ENCODE measurements around the gene CFAP97. TPM values are rescaled to one million over a fixed set of nuclear protein-coding genes. Genes with fewer than 3 reads are reported as not detected.
A peak's percentile ranks its signal among the peaks of the same experiment; 100 is the strongest.
"Not testable (repeated sequence)": the region's sequence is repeated elsewhere in the genome, so short reads cannot be mapped to it uniquely, and the experiment has no call there.

CFAP97 gene
- total and polyA plus RNA-seq, 2 donors (not counting 1 experiment from before 2014, with no cell fraction given), result 11.3 to 32.0 TPM

- Histone ChIP-seq H2AFZ (ENCODE audit: insufficient read depth, low read depth, low read length, poor library complexity, severe bottlenecking) (peak overlapping the region; percentile 2), H3K9ac (ENCODE audit: low read length) (no peak overlapping the region), H3K4me2 (replicated peaks; ENCODE audit: low read depth, low read length, poor library complexity, severe bottlenecking) (peak overlapping the region; percentile 80), H4K20me1 (ENCODE audit: control insufficient read depth, insufficient read depth, low read length, poor library complexity, severe bottlenecking) (no peaks in the 10 kb centered on the region), H3K9me3 (ENCODE audit: control extremely low read depth in 1 of 3, control insufficient read depth in 2 of 3, insufficient read depth in 1 of 3, low read length in 2 of 3) (no peaks in the 10 kb centered on the region), H3K27ac (ENCODE audit: low read length in 2 of 2) (peak overlapping the region; percentile 71 to 90), H3K27me3 (replicated peaks in 1 of 4; ENCODE audit: control extremely low read depth in 1 of 4, control insufficient read depth in 3 of 4, insufficient read depth in 4 of 4, low read length in 3 of 4) (no peaks in the 10 kb centered on the region), H3K36me3 (replicated peaks in 1 of 2; ENCODE audit: control extremely low read depth in 1 of 2, control insufficient read depth in 1 of 2, extremely low read depth in 1 of 2, insufficient read depth in 2 of 2, low read length in 1 of 2) (no peaks in the 10 kb centered on the region), H3K4me3 (ENCODE audit: control extremely low read depth in 1 of 5, extremely low read depth in 1 of 5, insufficient read depth in 1 of 5, low read depth in 2 of 5, low read length in 4 of 5) (no peak overlapping the region), H3K4me1 (ENCODE audit: control insufficient read depth in 2 of 2, insufficient read depth in 2 of 2, low read length in 2 of 2) (peaks cover 31 to 44% of the 10 kb centered on the region in 2 donors), H3K79me2 (ENCODE audit: control insufficient read depth, insufficient read depth, low read length) (peaks cover 51% of the 10 kb centered on the region)
- DNase-seq, result no peak
- POLR2A ChIA-PET, result no interaction called here
- ATAC-seq (ENCODE audit: low read depth), result no peak
- CTCF ChIA-PET, result interaction anchor here (4.7 kb wide), 1 partner anchor 19 kb away, joined by 24 read pairs; no protein-coding TSS in a partner anchor
- Mint-ChIP-seq H3K27me3 (no peaks in the 10 kb centered on the region), H3K9me3 (ENCODE audit: insufficient read depth) (no peaks in the 10 kb centered on the region), H3K4me3 (peak overlapping the region; percentile 97), H3K4me1 (peaks cover 43% of the 10 kb centered on the region), H3K27ac (peak overlapping the region; percentile 82)
- no peak for TF ChIP-seq CTCF (IDR thresholded peaks at IDR 0.05)
- TF ChIP-seq EZH2 (IDR thresholded peaks at IDR 0.05; ENCODE audit: borderline replicate concordance, insufficient read depth, low read depth, low read length, poor library complexity, severe bottlenecking), result no peak
- intact Hi-C loops (cut with micrococcal nuclease), result loop anchor here (2.0 to 5.0 kb wide), 7 partner anchors 19 to 1695 kb away; partner anchors contain the start of genes ACSL1, CCDC110, ING2 and IRF2
- WGBS (ENCODE audit: insufficient coverage), result 53% methylated on average over 8 of the region's 16 CpGs
Observed at GRCh38 chr4:185201977-185202962, 1.5 kb downstream of the CFAP97 start.

- H3K9me3 ChIP-seq (ENCODE audit: control extremely low read depth in 1 of 3, control insufficient read depth in 2 of 3, insufficient read depth in 1 of 3, low read length in 2 of 3); H3K4me3 Mint-ChIP-seq; H3K27ac ChIP-seq (ENCODE audit: low read length in 2 of 2); H3K9me3 Mint-ChIP-seq (ENCODE audit: insufficient read depth); H3K4me2 ChIP-seq (replicated peaks; ENCODE audit: low read depth, low read length, poor library complexity, severe bottlenecking); H3K4me3 ChIP-seq (ENCODE audit: control extremely low read depth in 1 of 5, extremely low read depth in 1 of 5, insufficient read depth in 1 of 5, low read depth in 2 of 5, low read length in 4 of 5); DNase-seq; ATAC-seq (ENCODE audit: low read depth); H3K27me3 ChIP-seq (replicated peaks in 1 of 4; ENCODE audit: control extremely low read depth in 1 of 4, control insufficient read depth in 3 of 4, insufficient read depth in 4 of 4, low read length in 3 of 4); H3K36me3 ChIP-seq (replicated peaks in 1 of 2; ENCODE audit: control extremely low read depth in 1 of 2, control insufficient read depth in 1 of 2, extremely low read depth in 1 of 2, insufficient read depth in 2 of 2, low read length in 1 of 2); H3K9ac ChIP-seq (ENCODE audit: low read length); H2AFZ ChIP-seq (ENCODE audit: insufficient read depth, low read depth, low read length, poor library complexity, severe bottlenecking); H3K27me3 Mint-ChIP-seq; H4K20me1 ChIP-seq (ENCODE audit: control insufficient read depth, insufficient read depth, low read length, poor library complexity, severe bottlenecking); intact Hi-C loops (cut with micrococcal nuclease); POLR2A ChIA-PET; H3K27ac Mint-ChIP-seq: not testable (repeated sequence)
- H3K4me1 Mint-ChIP-seq, result peaks cover 29% of the 10 kb centered on the region
- CTCF ChIA-PET, result interaction anchor here (0.6 to 4.7 kb wide), 4 partner anchors 9 to 15 kb away, joined by 3 to 24 read pairs (median 12); no protein-coding TSS in a partner anchor
- Histone ChIP-seq H3K4me1 (ENCODE audit: control insufficient read depth in 2 of 2, insufficient read depth in 2 of 2, low read length in 2 of 2) (peaks cover 9 to 12% of the 10 kb centered on the region in 2 donors), H3K79me2 (ENCODE audit: control insufficient read depth, insufficient read depth, low read length) (peaks cover 43% of the 10 kb centered on the region)
- WGBS (ENCODE audit: insufficient coverage), result 100% methylated on average over 1 of the region's 4 CpGs
Observed at GRCh38 chr4:185198189-185198588, 5.6 kb downstream of the CFAP97 start.
